Urinary bladder (tissue), 4 donors: ENCODE measurements around the gene TMEM127. TPM values are rescaled to one million over a fixed set of nuclear protein-coding genes. Genes with fewer than 3 reads are reported as not detected.
A peak's percentile ranks its signal among the peaks of the same experiment; 100 is the strongest.

ENCODE experiments used
- DNase-seq: peaks from one replicate; pipeline ENCODE4 v3.0.0-alpha.2; 2015; ENCODE audit errors: extremely low spot score
- H3K27ac ChIP-seq: one replicate; pipeline ENCODE4 v1.5.1; 2013; ENCODE audit warnings: low read depth, mild to moderate bottlenecking, moderate library complexity
- H3K36me3 ChIP-seq: one replicate; pipeline ENCODE4 v1.6.1; 2013; ENCODE audit warnings: mild to moderate bottlenecking, moderate library complexity; ENCODE audit not compliant: insufficient read depth
- H3K4me1 ChIP-seq: one replicate; pipeline ENCODE4 v1.6.1; 2013; ENCODE audit warnings: mild to moderate bottlenecking, moderate library complexity; ENCODE audit not compliant: insufficient read depth
- H3K4me3 ChIP-seq: one replicate; pipeline ENCODE4 v1.5.1; 2013; ENCODE audit warnings: low read depth, low read length
- WGBS: extraction: QIAGEN DNeasy Blood & Tissue Kit; methylation state at CpG from one replicate; pipeline ENCODE4 v1.1.7; 2013; 5-methylcytosine and 5-hydroxymethylcytosine counted together
- polyA plus RNA-seq: library from polyadenylated mRNA; stranded (reverse); fragments of 200-250 nt; gene quantifications from one replicate; pipeline ENCODE4 v1.2.3, GENCODE V29; 2013
- total RNA-seq: library from RNA; depleted of rRNA; stranded (reverse); fragments of >200 nt; gene quantifications from one replicate; pipeline ENCODE4 v1.2.3, GENCODE V29; 2014
- donor health status: healthy with polysubstance abuse.
- donor health status: healthy.

The TMEM127 gene
- total and polyA plus RNA-seq, 2 donors, result 13.4 to 47.6 TPM

- peaks cover 4% of the 10 kb centered on the region for H3K36me3 ChIP-seq
- H3K27ac ChIP-seq, result no peak overlapping the region
- no peak for DNase-seq
- WGBS, result 95% methylated on average over 21 of the region's 21 CpGs
- no peaks in the 10 kb centered on the region for H3K4me1 ChIP-seq
- H3K4me3 ChIP-seq, result no peak overlapping the region
Observed at GRCh38 chr2:96276787-96277499, 11.1 kb upstream of the TMEM127 start.

GRCh38 chr2:96274355-96275056, 8.7 kb upstream of the TMEM127 start:
- DNase-seq, result no peak

GRCh38 chr2:96273763-96274162, 8.0 kb upstream of the TMEM127 start:
- H3K4me1 ChIP-seq, result no peaks in the 10 kb centered on the region
- no peak overlapping the region for H3K27ac ChIP-seq
- no peak overlapping the region for H3K4me3 ChIP-seq
- DNase-seq, result no peak
- WGBS, result 59% methylated on average over 3 of the region's 3 CpGs
- peaks cover 5% of the 10 kb centered on the region for H3K36me3 ChIP-seq

More at GRCh38 chr2:96274355-96275056, 8.7 kb upstream of the TMEM127 start:
- Histone ChIP-seq H3K4me1 (no peaks in the 10 kb centered on the region), H3K27ac (no peak overlapping the region), H3K36me3 (peaks cover 4% of the 10 kb centered on the region), H3K4me3 (no peak overlapping the region)
- WGBS, result 80% methylated on average over 7 of the region's 7 CpGs

GRCh38 chr2:96271995-96272394, 6.2 kb upstream of the TMEM127 start:
- H3K27ac ChIP-seq, result no peak overlapping the region
- H3K36me3 ChIP-seq, result peaks cover 6% of the 10 kb centered on the region
- no peak overlapping the region for H3K4me3 ChIP-seq
- WGBS, result 86% methylated on average over 3 of the region's 3 CpGs
- DNase-seq, result no peak
- H3K4me1 ChIP-seq, result no peaks in the 10 kb centered on the region

- 74% methylated on average over 12 of the region's 12 CpGs for WGBS
- Histone ChIP-seq H3K36me3 (peaks cover 2% of the 10 kb centered on the region), H3K4me1 (no peaks in the 10 kb centered on the region), H3K27ac (no peak overlapping the region), H3K4me3 (no peak overlapping the region)
- DNase-seq, result no peak
Observed at GRCh38 chr2:96267159-96267971, 1.6 kb upstream of the TMEM127 start.

- DNase-seq, result no peak
- Histone ChIP-seq H3K4me3 (peak overlapping the region; percentile 77), H3K36me3 (peaks cover 2% of the 10 kb centered on the region), H3K4me1 (no peaks in the 10 kb centered on the region), H3K27ac (peak overlapping the region; percentile 84)
- WGBS, result under 1% methylated on average over 49 of the region's 49 CpGs
Observed at GRCh38 chr2:96265349-96265839, 403 bp downstream of the TMEM127 start.

GRCh38 chr2:96264656-96265348, 995 bp downstream of the TMEM127 start:
- no peak for DNase-seq
- H3K36me3 ChIP-seq, result peaks cover 2% of the 10 kb centered on the region
- H3K4me1 ChIP-seq, result no peaks in the 10 kb centered on the region
- H3K4me3 ChIP-seq, result peak overlapping the region; percentile 77
- 12% methylated on average over 33 of the region's 33 CpGs for WGBS
- no peak overlapping the region for H3K27ac ChIP-seq

GRCh38 chr2:96264086-96264485, 1.7 kb downstream of the TMEM127 start:
- H3K4me1 ChIP-seq, result no peaks in the 10 kb centered on the region
- peak overlapping the region; percentile 77 for H3K4me3 ChIP-seq
- peaks cover 2% of the 10 kb centered on the region for H3K36me3 ChIP-seq
- H3K27ac ChIP-seq, result no peak overlapping the region
- WGBS, result 32% methylated on average over 4 of the region's 4 CpGs
- DNase-seq, result no peak

GRCh38 chr2:96262306-96262705, 3.5 kb downstream of the TMEM127 start:
- WGBS, result 74% methylated on average over 2 of the region's 2 CpGs
- Histone ChIP-seq H3K27ac (no peak overlapping the region), H3K4me1 (no peaks in the 10 kb centered on the region), H3K36me3 (no peaks in the 10 kb centered on the region), H3K4me3 (no peak overlapping the region)
- no peak for DNase-seq

GRCh38 chr2:96261328-96262003, 4.3 kb downstream of the TMEM127 start:
- 85% methylated on average over 6 of the region's 6 CpGs for WGBS

GRCh38 chr2:96260387-96261260, 5.2 kb downstream of the TMEM127 start:
- H3K27ac ChIP-seq, result peak overlapping the region; percentile 68
- no peaks in the 10 kb centered on the region for H3K4me1 ChIP-seq
- 54% methylated on average over 10 of the region's 10 CpGs for WGBS
- no peaks in the 10 kb centered on the region for H3K36me3 ChIP-seq
- H3K4me3 ChIP-seq, result no peak overlapping the region
- no peak for DNase-seq

More at GRCh38 chr2:96261328-96262003, 4.3 kb downstream of the TMEM127 start:
- Histone ChIP-seq H3K4me3 (no peak overlapping the region), H3K4me1 (no peaks in the 10 kb centered on the region), H3K27ac (peak overlapping the region; percentile 60), H3K36me3 (no peaks in the 10 kb centered on the region)
- DNase-seq, result no peak

- Histone ChIP-seq H3K4me1 (no peaks in the 10 kb centered on the region), H3K36me3 (peaks cover 3% of the 10 kb centered on the region), H3K4me3 (no peak overlapping the region), H3K27ac (peak overlapping the region; percentile 68)
- no peak for DNase-seq
- 75% methylated on average over 5 of the region's 5 CpGs for WGBS
Observed at GRCh38 chr2:96259497-96259921, 6.3 kb downstream of the TMEM127 start.
